Measurements from ENCODE around the gene RBAK. TPM values are rescaled to one million over a fixed set of nuclear protein-coding genes. Genes with fewer than 3 reads are reported as not detected.
"Not testable (repeated sequence)": the region's sequence is repeated elsewhere in the genome, so short reads cannot be mapped to it uniquely, and the experiment has no call there.

Gene RBAK
- total RNA-seq, 1 donor from 2014 or later = 9.9 TPM

DNA sequence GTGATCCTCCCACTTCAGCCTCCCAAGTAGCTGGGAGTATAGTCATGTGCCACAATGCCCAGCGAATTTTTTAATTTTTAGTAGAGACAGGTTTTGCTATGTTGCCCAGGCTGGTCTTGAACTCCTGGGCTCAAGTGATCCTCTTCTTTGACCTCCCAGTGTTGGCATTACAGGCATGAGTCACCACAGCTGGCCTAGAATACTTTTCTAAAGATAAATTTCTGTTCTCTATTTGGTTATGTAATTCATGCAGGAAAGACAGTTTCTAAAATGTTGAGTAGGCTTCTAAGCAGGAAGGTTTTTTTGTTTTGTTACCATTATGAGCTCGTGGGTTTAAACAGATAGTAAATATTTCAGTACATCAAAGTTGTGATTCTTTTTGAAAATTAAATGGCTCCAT, 5.0 kb downstream of the RBAK start:
- Histone ChIP-seq H3K27ac (no peak overlapping the region), H3K4me1 (peaks cover 0 to 5% of the 10 kb centered on the region in 2 donors), H3K27me3 (no peaks in the 10 kb centered on the region), H3K4me3 (no peak overlapping the region), H3K9me3 (peaks cover 9 to 29% of the 10 kb centered on the region in 2 donors), H3K36me3 (peaks cover 45 to 66% of the 10 kb centered on the region in 2 donors)
- no peak for DNase-seq (ENCODE audit: low spot score in 2 of 2)
- TF ChIP-seq, protein P1, sequence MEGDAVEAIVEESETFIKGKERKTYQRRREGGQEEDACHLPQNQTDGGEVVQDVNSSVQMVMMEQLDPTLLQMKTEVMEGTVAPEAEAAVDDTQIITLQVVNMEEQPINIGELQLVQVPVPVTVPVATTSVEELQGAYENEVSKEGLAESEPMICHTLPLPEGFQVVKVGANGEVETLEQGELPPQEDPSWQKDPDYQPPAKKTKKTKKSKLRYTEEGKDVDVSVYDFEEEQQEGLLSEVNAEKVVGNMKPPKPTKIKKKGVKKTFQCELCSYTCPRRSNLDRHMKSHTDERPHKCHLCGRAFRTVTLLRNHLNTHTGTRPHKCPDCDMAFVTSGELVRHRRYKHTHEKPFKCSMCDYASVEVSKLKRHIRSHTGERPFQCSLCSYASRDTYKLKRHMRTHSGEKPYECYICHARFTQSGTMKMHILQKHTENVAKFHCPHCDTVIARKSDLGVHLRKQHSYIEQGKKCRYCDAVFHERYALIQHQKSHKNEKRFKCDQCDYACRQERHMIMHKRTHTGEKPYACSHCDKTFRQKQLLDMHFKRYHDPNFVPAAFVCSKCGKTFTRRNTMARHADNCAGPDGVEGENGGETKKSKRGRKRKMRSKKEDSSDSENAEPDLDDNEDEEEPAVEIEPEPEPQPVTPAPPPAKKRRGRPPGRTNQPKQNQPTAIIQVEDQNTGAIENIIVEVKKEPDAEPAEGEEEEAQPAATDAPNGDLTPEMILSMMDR (IDR thresholded peaks at IDR 0.05) = no peak
- intact Hi-C loops (cut with DNase I) = no loop called here

DNA sequence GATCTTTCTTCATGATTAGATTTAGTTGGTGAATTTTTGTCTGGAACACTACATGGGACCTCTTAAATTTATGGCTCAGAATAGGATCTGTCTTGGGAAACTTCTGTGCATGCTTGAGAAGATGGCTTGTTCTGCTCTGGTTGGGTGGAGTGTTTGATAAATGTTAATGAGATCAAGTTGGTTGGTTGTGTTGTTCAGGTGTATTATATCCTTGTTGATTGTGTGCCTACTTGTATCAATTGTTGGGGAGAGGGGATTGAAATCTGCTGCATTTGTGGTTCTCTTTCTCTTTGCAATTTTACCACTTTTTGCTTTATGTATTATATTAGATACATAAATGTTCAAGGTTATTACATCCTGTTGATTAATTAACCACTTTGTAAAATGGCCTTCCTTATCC, 6.1 kb downstream of the RBAK start:
- H3K4me3 ChIP-seq; H3K27ac ChIP-seq; H3K27me3 ChIP-seq; DNase-seq (ENCODE audit: low spot score in 2 of 2); intact Hi-C loops (cut with DNase I); H3K4me1 ChIP-seq: not testable (repeated sequence)
- Histone ChIP-seq H3K9me3 (peaks cover 9 to 32% of the 10 kb centered on the region in 2 donors), H3K36me3 (peaks cover 53 to 76% of the 10 kb centered on the region in 2 donors)

DNA sequence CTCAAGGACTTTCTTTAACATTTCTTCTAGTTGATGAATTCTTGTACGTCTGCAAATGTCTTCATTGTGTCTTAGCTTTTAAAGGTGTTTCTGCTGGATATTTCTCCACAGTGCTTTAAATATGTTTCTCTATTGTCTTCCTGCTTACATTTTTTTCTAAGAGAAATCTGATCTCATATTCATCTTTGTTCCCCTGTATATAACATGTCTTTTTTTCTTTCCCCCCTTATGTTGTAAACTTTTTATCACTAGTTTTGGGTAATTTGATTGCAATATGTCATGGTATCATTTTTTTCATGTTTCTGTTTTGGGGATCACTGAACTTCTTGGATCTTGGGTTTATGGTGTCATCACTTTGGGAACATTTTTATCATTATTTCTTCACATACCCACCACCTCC, 7.5 kb downstream of the RBAK start:
- H3K9me3 ChIP-seq = peaks cover 9 to 34% of the 10 kb centered on the region in 2 donors
- TF ChIP-seq, protein P1 (IDR thresholded peaks at IDR 0.05) = no peak
- peaks cover 64 to 91% of the 10 kb centered on the region in 2 donors for H3K36me3 ChIP-seq

DNA sequence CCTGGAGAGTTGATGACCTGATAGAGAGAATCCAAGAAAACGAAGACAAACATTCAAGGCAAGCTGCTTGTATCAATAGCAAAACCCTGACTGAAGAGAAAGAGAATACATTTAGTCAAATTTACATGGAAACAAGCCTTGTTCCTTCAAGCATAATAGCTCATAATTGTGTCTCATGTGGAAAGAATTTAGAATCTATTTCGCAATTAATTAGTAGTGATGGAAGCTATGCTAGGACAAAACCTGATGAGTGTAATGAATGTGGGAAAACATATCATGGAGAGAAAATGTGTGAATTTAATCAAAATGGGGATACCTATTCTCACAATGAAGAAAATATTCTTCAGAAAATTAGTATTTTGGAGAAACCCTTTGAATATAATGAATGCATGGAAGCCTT, 18.0 kb downstream of the RBAK start:
- peaks cover 65 to 74% of the 10 kb centered on the region in 2 donors for H3K36me3 ChIP-seq
- TF ChIP-seq, protein P1 (IDR thresholded peaks at IDR 0.05) = no peak

More for the DNA sequence above, 7.5 kb downstream of the RBAK start:
- Histone ChIP-seq H3K4me1 (no peaks in the 10 kb centered on the region), H3K4me3 (no peak overlapping the region), H3K27ac (no peak overlapping the region), H3K27me3 (no peaks in the 10 kb centered on the region)
- intact Hi-C loops (cut with DNase I) = no loop called here
- DNase-seq (ENCODE audit: low spot score in 2 of 2) = no peak

DNA sequence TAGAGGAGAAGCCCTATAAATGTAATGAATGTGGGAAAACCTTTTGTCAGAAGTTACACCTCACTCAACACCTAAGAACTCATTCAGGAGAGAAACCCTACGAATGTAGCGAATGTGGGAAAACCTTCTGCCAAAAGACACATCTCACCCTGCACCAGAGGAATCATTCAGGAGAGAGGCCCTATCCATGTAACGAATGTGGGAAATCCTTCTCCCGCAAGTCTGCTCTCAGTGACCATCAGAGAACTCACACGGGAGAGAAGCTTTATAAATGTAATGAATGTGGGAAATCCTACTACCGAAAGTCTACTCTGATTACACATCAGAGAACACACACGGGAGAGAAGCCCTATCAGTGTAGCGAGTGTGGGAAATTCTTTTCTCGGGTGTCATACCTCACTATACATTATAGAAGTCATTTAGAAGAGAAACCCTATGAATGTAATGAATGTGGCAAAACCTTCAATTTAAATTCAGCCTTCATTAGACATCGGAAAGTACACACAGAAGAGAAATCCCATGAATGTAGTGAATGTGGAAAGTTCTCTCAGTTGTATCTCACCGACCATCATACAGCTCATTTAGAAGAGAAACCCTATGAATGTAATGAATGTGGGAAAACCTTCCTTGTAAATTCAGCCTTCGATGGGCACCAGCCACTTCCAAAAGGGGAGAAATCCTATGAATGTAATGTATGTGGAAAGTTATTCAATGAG, 18.9 kb downstream of the RBAK start:
- DNase-seq (ENCODE audit: low spot score in 2 of 2) = no peak
- peaks cover 57 to 66% of the 10 kb centered on the region in 2 donors for H3K36me3 ChIP-seq
- TF ChIP-seq, protein P1 (IDR thresholded peaks at IDR 0.05) = no peak
- H3K27ac ChIP-seq = no peak overlapping the region
- intact Hi-C loops (cut with DNase I) = no loop called here
- H3K4me1 ChIP-seq = no peaks in the 10 kb centered on the region
- H3K27me3 ChIP-seq = no peaks in the 10 kb centered on the region
- H3K9me3 ChIP-seq = peaks cover 76 to 100% of the 10 kb centered on the region in 2 donors
- peak overlapping the region in 1 of 2 donors; percentile 9 for H3K4me3 ChIP-seq

More for the DNA sequence above, 18.0 kb downstream of the RBAK start:
- Histone ChIP-seq H3K4me3 (no peak overlapping the region), H3K4me1 (no peaks in the 10 kb centered on the region), H3K27me3 (no peaks in the 10 kb centered on the region), H3K9me3 (peaks cover 82 to 100% of the 10 kb centered on the region in 2 donors), H3K27ac (no peak overlapping the region)
- intact Hi-C loops (cut with DNase I) = no loop called here
- DNase-seq (ENCODE audit: low spot score in 2 of 2) = no peak

DNA sequence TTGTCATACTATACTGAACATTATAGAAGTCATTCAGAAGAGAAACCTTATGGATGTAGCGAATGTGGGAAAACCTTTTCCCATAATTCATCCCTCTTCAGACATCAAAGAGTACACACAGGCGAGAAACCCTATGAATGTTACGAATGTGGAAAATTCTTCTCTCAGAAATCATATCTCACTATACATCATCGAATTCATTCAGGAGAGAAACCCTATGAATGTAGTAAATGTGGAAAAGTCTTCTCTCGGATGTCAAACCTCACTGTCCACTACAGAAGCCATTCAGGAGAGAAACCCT, 19.4 kb downstream of the RBAK start:
- TF ChIP-seq, protein P1 (IDR thresholded peaks at IDR 0.05) = no peak
- H3K4me3 ChIP-seq = no peak overlapping the region
- no peaks in the 10 kb centered on the region for H3K27me3 ChIP-seq
- intact Hi-C loops (cut with DNase I) = no loop called here
- H3K27ac ChIP-seq = no peak overlapping the region
- peaks cover 52 to 61% of the 10 kb centered on the region in 2 donors for H3K36me3 ChIP-seq
- H3K4me1 ChIP-seq = no peaks in the 10 kb centered on the region
- no peak for DNase-seq (ENCODE audit: low spot score in 2 of 2)
- H3K9me3 ChIP-seq = peaks cover 81 to 100% of the 10 kb centered on the region in 2 donors
